SU-DHL-6 (cell line): Measurements from ENCODE around the gene KCNA3.

Experiments
- H2AFZ ChIP-seq: fragments of 200-600 bp; sonication (generic); 2 replicates; pipeline ENCODE4 v1.6.1; 2014; ENCODE audit warnings: low read depth, mild to moderate bottlenecking, moderate library complexity, mixed read lengths, antibody characterized with exemption, low read length; ENCODE audit not compliant: severe bottlenecking
- H3F3A ChIP-seq: fragments of 200-600 bp; shearing (Covaris generic); 2 replicates; pipeline ENCODE4 v1.6.0; 2016; ENCODE audit warnings: antibody characterized with exemption, mild to moderate bottlenecking; ENCODE audit not compliant: insufficient read depth
- H3K27ac ChIP-seq: fragments of 200-600 bp; sonication (generic); 2 replicates; pipeline ENCODE4 v1.5.1; 2016; ENCODE audit warnings: low read depth, mild to moderate bottlenecking, low read length, moderate library complexity, mixed read lengths
- H3K27me3 ChIP-seq: fragments of 200-600 bp; sonication (generic), shearing (Covaris generic); 2 replicates; pipeline ENCODE4 v1.6.0; 2014; ENCODE audit warnings: mild to moderate bottlenecking, low read length
- H3K36me3 ChIP-seq: fragments of 200-600 bp; sonication (generic); 2 replicates; pipeline ENCODE4 v1.6.1; 2014; ENCODE audit warnings: mild to moderate bottlenecking, low read length, mixed read lengths
- H3K4me2 ChIP-seq: fragments of 300-600, 200-600 bp; shearing (Covaris generic), sonication (generic); 2 replicates; pipeline ENCODE4 v1.6.0; 2014; ENCODE audit warnings: low read length, low read depth, mild to moderate bottlenecking; ENCODE audit not compliant: poor library complexity, severe bottlenecking
- H3K4me3 ChIP-seq: fragments of 200-600 bp; sonication (generic); 2 replicates; pipeline ENCODE4 v1.5.1; 2014; ENCODE audit warnings: antibody characterized with exemption, low read length, mild to moderate bottlenecking, mixed read lengths; ENCODE audit not compliant: insufficient read depth, poor library complexity, severe bottlenecking
- H3K79me2 ChIP-seq: fragments of 200-600 bp; sonication (generic); 2 replicates; pipeline ENCODE4 v1.6.1; 2014; ENCODE audit warnings: mild to moderate bottlenecking, low read length, moderate library complexity; ENCODE audit not compliant: insufficient read depth
- H3K9ac ChIP-seq: fragments of 200-600 bp; sonication (generic); 2 replicates; pipeline ENCODE4 v1.7.0; 2014; ENCODE audit warnings: mild to moderate bottlenecking, low read length
- H3K9me2 ChIP-seq: fragments of 200-600 bp; sonication (generic); replicated peaks from 2 replicates; pipeline ENCODE4 v1.6.1; 2014; ENCODE audit warnings: low read length; ENCODE audit not compliant: insufficient read depth
- H3K9me3 ChIP-seq: fragments of 200-600 bp; sonication (generic); 2 replicates; pipeline ENCODE4 v1.6.1; 2014; ENCODE audit warnings: low read length, mixed read lengths; ENCODE audit not compliant: insufficient read depth
- H4K20me1 ChIP-seq: fragments of 200-600 bp; sonication (generic); 2 replicates; pipeline ENCODE4 v1.6.1; 2014; ENCODE audit warnings: low read depth, mild to moderate bottlenecking, antibody characterized with exemption, low read length, moderate library complexity, mixed read lengths
- CTCF ChIP-seq: fragments of 200-600 bp; sonication (generic); IDR thresholded peaks from one replicate; pipeline ENCODE4 v1.5.1; 2017; ENCODE audit warnings: antibody characterized with exemption, mild to moderate bottlenecking, low read length, moderate library complexity; ENCODE audit not compliant: insufficient read depth, poor library complexity, severe bottlenecking
- EZH2phosphoT487 ChIP-seq: fragments of 200-600 bp; sonication (generic), shearing (Covaris generic); conservative IDR thresholded peaks from 2 replicates; pipeline ENCODE4 v1.6.1; 2018; ENCODE audit warnings: mild to moderate bottlenecking, antibody characterized with exemption, low read length, moderate library complexity, mixed read lengths

KCNA3 gene

GRCh38 chr1:110675060-110675791, 486 bp upstream of the KCNA3 start:
- TF ChIP-seq CTCF (no peak), EZH2phosphoT487 (no peak)
- Histone ChIP-seq H3K36me3 (no peaks in the 10 kb centered on the region), H3K4me2 (peak overlapping the region; percentile 72), H3K79me2 (no peaks in the 10 kb centered on the region), H3K27ac (no peak overlapping the region), H2AFZ (peak overlapping the region; percentile 44), H3K9ac (peak overlapping the region; percentile 50), H3K4me3 (peak overlapping the region; percentile 64), H3K9me3 (no peaks in the 10 kb centered on the region), H3K9me2 (no peaks in the 10 kb centered on the region), H4K20me1 (no peaks in the 10 kb centered on the region), H3F3A (peaks cover 10% of the 10 kb centered on the region; the same call in 1 of the 2 replicates), H3K27me3 (no peaks in the 10 kb centered on the region)

DNA sequence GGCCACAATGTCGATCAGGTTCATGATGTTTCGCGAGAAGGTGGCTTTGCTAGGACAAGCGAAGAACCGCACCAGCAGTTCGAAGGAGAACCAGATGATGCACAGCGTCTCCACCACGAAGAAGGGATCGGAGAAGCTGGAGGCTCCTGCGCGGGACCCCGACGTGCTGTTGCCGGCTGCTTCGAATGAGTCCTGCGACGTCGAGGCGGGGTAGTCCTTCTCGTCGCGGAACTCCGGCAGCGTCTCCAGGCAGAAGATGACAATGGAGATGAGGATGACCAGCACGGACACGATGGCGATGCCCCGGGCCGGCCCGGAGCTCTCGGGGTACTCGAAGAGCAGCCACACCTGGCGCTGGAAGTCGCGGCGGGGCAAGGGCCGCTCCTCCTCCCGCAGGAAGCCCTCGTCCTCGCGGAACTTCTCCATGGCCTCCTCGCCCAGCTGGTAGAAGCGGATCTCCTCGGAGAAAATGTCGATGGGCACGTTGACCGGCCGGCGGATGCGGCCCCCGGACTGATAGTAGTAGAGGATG, 869 bp downstream of the KCNA3 start:
- Histone ChIP-seq H3K9ac (peak overlapping the region; percentile 50), H2AFZ (peak overlapping the region; percentile 44), H3K27ac (no peak overlapping the region), H3K79me2 (no peaks in the 10 kb centered on the region), H3K36me3 (no peaks in the 10 kb centered on the region), H4K20me1 (no peaks in the 10 kb centered on the region), H3K9me3 (no peaks in the 10 kb centered on the region), H3K9me2 (no peaks in the 10 kb centered on the region), H3K4me2 (peak overlapping the region; percentile 72), H3K27me3 (no peaks in the 10 kb centered on the region), H3K4me3 (peak overlapping the region; percentile 64), H3F3A (peaks cover 10% of the 10 kb centered on the region; the same call in 1 of the 2 replicates)
- TF ChIP-seq EZH2phosphoT487 (no peak), CTCF (no peak)

DNA sequence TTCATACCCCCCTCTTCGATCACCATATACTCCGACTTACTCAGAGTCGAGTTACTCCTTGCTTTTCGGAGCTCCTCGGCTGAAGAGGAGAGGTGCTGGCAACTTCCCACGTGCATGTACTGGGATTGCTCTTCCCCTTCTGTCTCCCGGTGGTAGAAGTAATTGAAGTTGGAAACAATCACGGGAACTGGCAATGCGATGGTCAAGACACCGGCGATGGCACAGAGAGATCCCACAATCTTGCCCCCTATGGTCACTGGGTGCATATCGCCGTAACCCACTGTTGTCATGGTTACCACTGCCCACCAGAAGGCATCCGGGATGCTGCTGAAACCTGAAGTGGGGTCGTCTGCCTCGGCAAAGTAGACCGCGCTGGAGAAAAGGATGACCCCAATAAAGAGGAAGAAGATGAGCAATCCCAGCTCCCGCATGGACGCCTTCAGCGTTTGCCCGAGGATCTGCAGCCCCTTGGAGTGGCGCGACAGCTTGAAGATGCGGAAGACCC, 1.5 kb downstream of the KCNA3 start:
- peak overlapping the region; percentile 47 for H3K27ac ChIP-seq
- H2AFZ ChIP-seq, result no peak overlapping the region
- no peaks in the 10 kb centered on the region for H3K36me3 ChIP-seq
- no peak overlapping the region for H3K4me3 ChIP-seq
- no peaks in the 10 kb centered on the region for H3K79me2 ChIP-seq
- peaks cover 10% of the 10 kb centered on the region; the same call in 1 of the 2 replicates for H3F3A ChIP-seq
- H3K9me2 ChIP-seq, result no peaks in the 10 kb centered on the region
- peak overlapping the region; percentile 4; the same call in 1 of the 2 replicates for H3K9ac ChIP-seq
- TF ChIP-seq CTCF, result no peak
- no peak for TF ChIP-seq EZH2phosphoT487
- H3K9me3 ChIP-seq, result no peaks in the 10 kb centered on the region
- peak overlapping the region; percentile 72 for H3K4me2 ChIP-seq
- no peaks in the 10 kb centered on the region for H3K27me3 ChIP-seq
- H4K20me1 ChIP-seq, result no peaks in the 10 kb centered on the region
